Spleen (tissue), 11 donors: ENCODE measurements around the gene DCAF7. TPM values are rescaled to one million over a fixed set of nuclear protein-coding genes. Genes with fewer than 3 reads are reported as not detected.

ENCODE experiments used
- DNase-seq: peaks from one replicate; pipeline ENCODE4 v3.0.0-alpha.2; 2020
- H3K27ac ChIP-seq, 8 donors: fragments of 200-600 bp; sonication (generic) in 7 of 8; 1 replicate in 4 of 8; 2 replicates in 4 of 8; pipeline versions ENCODE4 v1.5.0 to v1.8.0; 2016 to 2021; ENCODE audit warnings: inconsistent platforms in 4 of 8, mild to moderate bottlenecking in 4 of 8, moderate library complexity in 1 of 8
- H3K27me3 ChIP-seq, 7 donors: fragments of 200-600 bp; sonication (generic) in 6 of 7; replicated peaks in 1 of 7; 1 replicate in 4 of 7; 2 replicates in 3 of 7; pipeline versions ENCODE4 v1.5.0 to v1.8.0; 2016 to 2021; ENCODE audit warnings: inconsistent platforms in 3 of 7, mild to moderate bottlenecking in 1 of 7
- H3K36me3 ChIP-seq, 6 donors: fragments of 200-600 bp; sonication (generic) in 5 of 6; 1 replicate in 4 of 6; 2 replicates in 2 of 6; pipeline versions ENCODE4 v1.5.0 to v1.8.0; 2016 to 2021; ENCODE audit warnings: inconsistent platforms in 2 of 6
- H3K4me1 ChIP-seq, 6 donors: fragments of 200-600 bp; sonication (generic) in 5 of 6; 1 replicate in 3 of 6; 2 replicates in 3 of 6; pipeline versions ENCODE4 v1.5.0 to v1.8.0; 2016 to 2021; ENCODE audit warnings: inconsistent platforms in 3 of 6
- H3K4me3 ChIP-seq, 8 donors: fragments of 200-600 bp; sonication (generic) in 7 of 8; 1 replicate in 4 of 8; 2 replicates in 4 of 8; pipeline versions ENCODE4 v1.5.0 to v1.8.0; 2016 to 2021; ENCODE audit warnings: inconsistent platforms in 4 of 8, mild to moderate bottlenecking in 4 of 8, moderate library complexity in 2 of 8
- H3K9me3 ChIP-seq, 8 donors: fragments of 200-600 bp; sonication (generic) in 7 of 8; 1 replicate in 4 of 8; 2 replicates in 4 of 8; pipeline versions ENCODE4 v1.5.0 to v1.8.0; 2016 to 2021; ENCODE audit warnings: inconsistent platforms in 4 of 8
- CTCF ChIP-seq, 11 experiments: fragments of 200-600 bp in 7 of 11; fragments of 450-650 bp in 4 of 11; sonication (generic) in 4 of 11; IDR thresholded peaks in 8 of 11; conservative IDR thresholded peaks in 3 of 11; 1 replicate in 7 of 11; 2 replicates in 4 of 11; pipeline versions ENCODE4 v1.4.0 to v1.8.0; 2016 to 2021; ENCODE audit warnings: antibody characterized with exemption in 11 of 11, inconsistent platforms in 4 of 11, mild to moderate bottlenecking in 1 of 11
- POLR2A ChIP-seq, 3 donors: fragments of 450-650 bp; IDR thresholded peaks; one replicate each; pipeline ENCODE4 v1.5.1; 2017; ENCODE audit warnings: antibody characterized with exemption in 3 of 3, mild to moderate bottlenecking in 1 of 3
- POLR2AphosphoS5 ChIP-seq, 3 donors: sonication (generic); formaldehyde crosslinking; IDR thresholded peaks; one replicate each; pipeline ENCODE4 v1.5.1; 2017; ENCODE audit warnings: antibody characterized with exemption in 3 of 3
- whole genome bisulfite sequencing, 5 donors: extraction: QIAGEN DNeasy Blood & Tissue Kit in 3 of 5; methylation state at CpG; one replicate each; pipeline versions ENCODE4 v1.1.5 to v1.1.7; 2013 to 2018; 5-methylcytosine and 5-hydroxymethylcytosine counted together
- intact Hi-C: fragments of 100-400 bp; cut with DNase I; formaldehyde crosslinking; loops from one replicate; pipeline ENCODE4 v1.15.0; 2023; ENCODE audit warnings: low total_unique reads
- polyA plus RNA-seq, 3 donors: library from polyadenylated mRNA; stranded (reverse); fragments of 200-250 nt; gene quantifications; one replicate each; pipeline ENCODE4 v1.2.1, GENCODE V29; 2013
- total RNA-seq, 7 donors: library from RNA; depleted of rRNA in 3 of 7; stranded (reverse); fragments of >200 nt in 3 of 7; fragmentation: NEBNext Ultra II Directional in 4 of 7; extraction: Animal tissue kit (Norgen Biotek cat#: 25700) in 4 of 7; gene quantifications; one replicate each; pipeline versions ENCODE4 v1.1.0 to v1.2.1, GENCODE V29; 2016 to 2021
- donor health status: healthy with polysubstance abuse.
- donor health status: DM: no; HTN: no; CAD: no; lungs with moderate emphysema.
- donor health status: DM: no; HTN: no; CAD: no.
- donor health status: Bipolar disorder and iron deficiency.
- donor health status: healthy.
- donor health status: DM: no; HTN: no; CAD: no.
- donor health status: DM: yes; HTN: yes; CAD: no.

DCAF7 gene
- total and polyA plus RNA-seq, 10 donors: 15.9 to 87.5 (median 54.7) TPM

GRCh38 chr17:63588797-63589196 lies 38.5 kb downstream of the DCAF7 start:
- peaks cover 4 to 100% (median 91%) of the 10 kb centered on the region in 6 donors for H3K36me3 ChIP-seq
- WGBS, 5 donors: 89 to 94% (median 91%) methylated on average over 11 of the region's 11 CpGs
- DNase-seq: no peak
- H3K4me1 ChIP-seq: peaks cover 0 to 11% (median 0%) of the 10 kb centered on the region in 6 donors
- intact Hi-C loops: no loop called here
- H3K4me3 ChIP-seq: no peak overlapping the region
- H3K27me3 ChIP-seq: no peaks in the 10 kb centered on the region
- no peak for TF ChIP-seq POLR2AphosphoS5 (IDR thresholded peaks at IDR 0.05)
- no peak for TF ChIP-seq CTCF (IDR thresholded peaks at IDR 0.05 in 8 of 11, conservative IDR thresholded peaks at IDR 0.05 in 3 of 11)
- TF ChIP-seq POLR2A (IDR thresholded peaks at IDR 0.05): no peak
- H3K9me3 ChIP-seq: no peaks in the 10 kb centered on the region
- no peak overlapping the region for H3K27ac ChIP-seq

GRCh38 chr17:63589646-63590045 lies 39.4 kb downstream of the DCAF7 start:
- Histone ChIP-seq H3K9me3 (no peaks in the 10 kb centered on the region), H3K27ac (no peak overlapping the region), H3K27me3 (no peaks in the 10 kb centered on the region), H3K4me1 (peaks cover 0 to 11% (median 0%) of the 10 kb centered on the region in 6 donors), H3K36me3 (peaks cover 4 to 100% (median 84%) of the 10 kb centered on the region in 6 donors), H3K4me3 (no peak overlapping the region)
- DNase-seq: no peak
- intact Hi-C loops: no loop called here
- no peak for TF ChIP-seq POLR2AphosphoS5 (IDR thresholded peaks at IDR 0.05)
- no peak for TF ChIP-seq CTCF (IDR thresholded peaks at IDR 0.05 in 8 of 11, conservative IDR thresholded peaks at IDR 0.05 in 3 of 11)
- no peak for TF ChIP-seq POLR2A (IDR thresholded peaks at IDR 0.05)
- 93 to 100% (median 98%) methylated on average over 1 of the region's 1 CpG for WGBS, 5 donors

- TF ChIP-seq POLR2A (IDR thresholded peaks at IDR 0.05): no peak
- no peak for TF ChIP-seq POLR2AphosphoS5 (IDR thresholded peaks at IDR 0.05)
- TF ChIP-seq CTCF (IDR thresholded peaks at IDR 0.05 in 8 of 11, conservative IDR thresholded peaks at IDR 0.05 in 3 of 11): no peak
- H3K4me3 ChIP-seq: no peak overlapping the region
- intact Hi-C loops: no loop called here
- WGBS, 5 donors: 82 to 95% (median 87%) methylated on average over 3 of the region's 3 CpGs
- no peak for DNase-seq
- H3K36me3 ChIP-seq: peaks cover 4 to 85% (median 54%) of the 10 kb centered on the region in 6 donors
- no peaks in the 10 kb centered on the region for H3K9me3 ChIP-seq
- peaks cover 0 to 15% (median 0%) of the 10 kb centered on the region in 6 donors for H3K4me1 ChIP-seq
- no peaks in the 10 kb centered on the region for H3K27me3 ChIP-seq
- H3K27ac ChIP-seq: no peak overlapping the region
Observed at GRCh38 chr17:63592797-63593196, 42.5 kb downstream of the DCAF7 start.

DNA sequence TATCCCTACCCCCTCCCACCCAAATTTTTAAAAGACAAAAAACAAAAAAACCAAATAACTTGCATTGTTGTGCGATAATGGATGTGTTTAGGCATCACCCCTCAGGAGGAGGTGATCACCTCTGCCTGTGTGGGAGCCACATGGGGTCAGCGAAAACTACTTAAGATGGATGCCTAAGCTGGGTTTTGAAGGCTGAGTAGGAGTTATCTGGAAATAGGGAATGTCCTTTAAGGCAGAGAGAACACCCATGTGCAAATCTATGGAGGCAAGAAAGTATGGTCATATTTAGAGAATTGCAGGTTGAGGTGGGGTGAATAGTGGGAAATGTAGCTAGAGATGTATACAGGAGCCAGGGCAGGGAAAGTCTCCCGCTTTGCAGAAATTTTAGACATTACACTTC lies 44.9 kb downstream of the DCAF7 start:
- Histone ChIP-seq H3K36me3 (peaks cover 4 to 61% (median 31%) of the 10 kb centered on the region in 6 donors), H3K4me1 (peaks cover 4 to 39% (median 11%) of the 10 kb centered on the region in 6 donors), H3K27ac (no peak overlapping the region), H3K4me3 (no peak overlapping the region), H3K9me3 (no peaks in the 10 kb centered on the region), H3K27me3 (no peaks in the 10 kb centered on the region)
- TF ChIP-seq CTCF (IDR thresholded peaks at IDR 0.05 in 8 of 11, conservative IDR thresholded peaks at IDR 0.05 in 3 of 11) (no peak), POLR2A (IDR thresholded peaks at IDR 0.05) (no peak), POLR2AphosphoS5 (IDR thresholded peaks at IDR 0.05) (no peak)
- intact Hi-C loops: no loop called here
- no peak for DNase-seq
- 97 to 99% (median 98%) methylated on average over 3 of the region's 3 CpGs for WGBS, 5 donors
